Sigmoid colon (tissue), 4 donors: Measurements from ENCODE around the gene CCDC68.

Experiments
- CTCF ChIP-seq, 4 experiments: fragments of 450-650 bp in 3 of 4; fragments of 200-600 bp in 1 of 4; IDR thresholded peaks; one replicate each; pipeline ENCODE4 v1.5.1; 2016 to 2019; ENCODE audit warnings: antibody characterized with exemption in 4 of 4, mild to moderate bottlenecking in 3 of 4, moderate library complexity in 2 of 4
- POLR2A ChIP-seq, 2 donors: fragments of 450-650 bp; IDR thresholded peaks; one replicate each; pipeline ENCODE4 v1.6.1; 2016; ENCODE audit warnings: antibody characterized with exemption in 2 of 2, mild to moderate bottlenecking in 2 of 2, moderate library complexity in 2 of 2
- POLR2AphosphoS5 ChIP-seq, 4 donors: sonication (generic); formaldehyde crosslinking; IDR thresholded peaks; one replicate each; pipeline ENCODE4 v1.6.1; 2017; ENCODE audit warnings: antibody characterized with exemption in 4 of 4

GRCh38 chr18:54950221-54950620 lies 9.0 kb downstream of the CCDC68 start:
- TF ChIP-seq CTCF (IDR thresholded peaks at IDR 0.05) (no peak), POLR2A (IDR thresholded peaks at IDR 0.05) (no peak), POLR2AphosphoS5 (IDR thresholded peaks at IDR 0.05) (no peak)
